Liver (tissue), 3 donors: ENCODE data around the gene ATR.

Source experiments
- ATF3 ChIP-seq: IDR thresholded peaks from 2 replicates; pipeline ENCODE4 v1.6.1; 2016; ENCODE audit warnings: antibody characterized with exemption
- CTCF ChIP-seq: fragments of 150-350 bp; IDR thresholded peaks from 2 replicates; pipeline ENCODE4 v1.5.1; 2017; ENCODE audit warnings: improper control_type of control experiment, low read depth, low read length; ENCODE audit not compliant: missing input control
- FOXA1 ChIP-seq: IDR thresholded peaks from 2 replicates; pipeline ENCODE4 v1.6.1; 2016; ENCODE audit warnings: antibody characterized with exemption
- GABPA ChIP-seq, 2 donors: IDR thresholded peaks in 1 of 2; conservative IDR thresholded peaks in 1 of 2; 2 replicates each; pipeline ENCODE4 v1.6.1; 2016; ENCODE audit warnings: antibody characterized with exemption in 2 of 2, mild to moderate bottlenecking in 1 of 2, moderate library complexity in 1 of 2
- RAD21 ChIP-seq, 2 donors: IDR thresholded peaks; 2 replicates each; pipeline ENCODE4 v1.6.1; 2016; ENCODE audit warnings: antibody characterized with exemption in 2 of 2, mild to moderate bottlenecking in 2 of 2
- REST ChIP-seq: IDR thresholded peaks from 2 replicates; pipeline ENCODE4 v1.6.1; 2016; ENCODE audit warnings: antibody characterized with exemption, mild to moderate bottlenecking
- TAF1 ChIP-seq: conservative IDR thresholded peaks from 2 replicates; pipeline ENCODE4 v1.6.1; 2016; ENCODE audit warnings: antibody characterized with exemption, mild to moderate bottlenecking
- YY1 ChIP-seq: IDR thresholded peaks from 2 replicates; pipeline ENCODE4 v1.6.1; 2016; ENCODE audit warnings: antibody characterized with exemption, mild to moderate bottlenecking
- donor health status: healthy.
- donor health status: healthy.

- TF ChIP-seq CTCF = no peak
- no peak for TF ChIP-seq GABPA (IDR thresholded peaks at IDR 0.05 in 1 of 2, conservative IDR thresholded peaks at IDR 0.05 in 1 of 2)
- TF ChIP-seq YY1 = no peak
- TF ChIP-seq RAD21 (IDR thresholded peaks at IDR 0.05) = no peak
- no peak for TF ChIP-seq ATF3
- TF ChIP-seq TAF1 = no peak
- no peak for TF ChIP-seq FOXA1
- TF ChIP-seq REST = no peak
These were observed 83.4 kb downstream of the ATR start for GRCh38 chr3:142495103-142495502.
